Thymus (tissue), 11 donors: ENCODE results near the gene PLA2G4F. TPM values are rescaled to one million over a fixed set of nuclear protein-coding genes. Genes with fewer than 3 reads are reported as not detected.

Experiments used
- DNase-seq, 9 donors: peaks; one replicate each; pipeline ENCODE4 v3.0.0-alpha.2; 2013; ENCODE audit warnings: low spot score in 9 of 9, low read depth in 6 of 9, missing footprints in 1 of 9
- H3K27ac ChIP-seq, 2 donors: one replicate each; pipeline ENCODE4 v1.5.1; 2013; ENCODE audit warnings: control low read depth in 1 of 2, low read depth in 1 of 2, low read length in 1 of 2, mild to moderate bottlenecking in 1 of 2, moderate library complexity in 1 of 2
- H3K27me3 ChIP-seq, 2 donors: one replicate each; pipeline ENCODE4 v1.5.1; 2013; ENCODE audit warnings: low read length in 1 of 2; ENCODE audit not compliant: control insufficient read depth in 2 of 2, insufficient read depth in 1 of 2
- H3K36me3 ChIP-seq, 2 donors: one replicate each; pipeline ENCODE4 v1.5.1; 2013; ENCODE audit warnings: low read length in 1 of 2, mild to moderate bottlenecking in 1 of 2, moderate library complexity in 1 of 2; ENCODE audit not compliant: control insufficient read depth in 2 of 2, insufficient read depth in 2 of 2
- H3K4me1 ChIP-seq, 2 donors: one replicate each; pipeline ENCODE4 v1.5.1; 2013; ENCODE audit warnings: low read length in 2 of 2; ENCODE audit not compliant: control insufficient read depth in 2 of 2, insufficient read depth in 2 of 2
- H3K4me3 ChIP-seq, 2 donors: one replicate each; pipeline ENCODE4 v1.5.1; 2013; ENCODE audit warnings: low read length in 2 of 2, control low read depth in 1 of 2, mild to moderate bottlenecking in 1 of 2
- H3K9me3 ChIP-seq, 2 donors: one replicate each; pipeline ENCODE4 v1.5.1; 2013; ENCODE audit warnings: low read length in 1 of 2, mild to moderate bottlenecking in 1 of 2; ENCODE audit not compliant: control insufficient read depth in 2 of 2, insufficient read depth in 1 of 2
- WGBS: extraction: QIAGEN DNeasy Blood & Tissue Kit; methylation state at CpG from one replicate; pipeline ENCODE4 v1.1.7; 2013; 5-methylcytosine and 5-hydroxymethylcytosine counted together
- polyA plus RNA-seq: library from polyadenylated mRNA; stranded (reverse); fragments of 200-250 nt; gene quantifications from one replicate; pipeline ENCODE4 v1.2.3, GENCODE V29; 2013
- total RNA-seq: library from RNA; stranded (reverse); fragments of 120-200 nt; gene quantifications from one replicate; pipeline ENCODE4 v1.2.4, GENCODE V29; 2013
- donor health status: healthy.

The PLA2G4F gene
- total and polyA plus RNA-seq, 2 donors: 2.1 to 7.3 TPM

GRCh38 chr15:42119446-42119760, 37.0 kb downstream of the PLA2G4F start:
- no peaks in the 10 kb centered on the region for H3K36me3 ChIP-seq
- H3K27me3 ChIP-seq: no peaks in the 10 kb centered on the region
- no peak for DNase-seq
- peak overlapping the region in 1 of 2 donors; percentile 46 for H3K27ac ChIP-seq
- peaks cover 0 to 24% of the 10 kb centered on the region in 2 donors for H3K4me1 ChIP-seq
- H3K4me3 ChIP-seq: peak overlapping the region in 1 of 2 donors; percentile 24
- H3K9me3 ChIP-seq: peaks cover 0 to 3% of the 10 kb centered on the region in 2 donors
- 91% methylated on average over 5 of the region's 5 CpGs for WGBS

- WGBS: 65% methylated on average over 10 of the region's 10 CpGs
- H3K4me1 ChIP-seq: peaks cover 0 to 24% of the 10 kb centered on the region in 2 donors
- no peaks in the 10 kb centered on the region for H3K27me3 ChIP-seq
- DNase-seq: peak in 4 of 9 donors; percentile 13 to 61 (median 24)
- H3K27ac ChIP-seq: peak overlapping the region in 1 of 2 donors; percentile 46
- peak overlapping the region in 1 of 2 donors; percentile 24 for H3K4me3 ChIP-seq
- H3K9me3 ChIP-seq: peaks cover 0 to 3% of the 10 kb centered on the region in 2 donors
- no peaks in the 10 kb centered on the region for H3K36me3 ChIP-seq
These were observed 37.6 kb downstream of the PLA2G4F start for GRCh38 chr15:42118650-42119445.

- no peaks in the 10 kb centered on the region for H3K27me3 ChIP-seq
- no peak overlapping the region for H3K4me3 ChIP-seq
- peak overlapping the region in 1 of 2 donors; percentile 57 for H3K27ac ChIP-seq
- peaks cover 2 to 33% of the 10 kb centered on the region in 2 donors for H3K4me1 ChIP-seq
- WGBS: 25% methylated on average over 4 of the region's 4 CpGs
- DNase-seq: peak in 1 of 9 donors; percentile 11
- H3K36me3 ChIP-seq: no peaks in the 10 kb centered on the region
- peaks cover 0 to 2% of the 10 kb centered on the region in 2 donors for H3K9me3 ChIP-seq
These were observed 44.5 kb downstream of the PLA2G4F start for GRCh38 chr15:42111924-42112323.

- peak overlapping the region in 1 of 2 donors; percentile 64 for H3K27ac ChIP-seq
- no peaks in the 10 kb centered on the region for H3K36me3 ChIP-seq
- no peaks in the 10 kb centered on the region for H3K27me3 ChIP-seq
- no peak for DNase-seq
- 63% methylated on average over 3 of the region's 3 CpGs for WGBS
- H3K9me3 ChIP-seq: no peaks in the 10 kb centered on the region
- H3K4me1 ChIP-seq: peaks cover 2 to 46% of the 10 kb centered on the region in 2 donors
- no peak overlapping the region for H3K4me3 ChIP-seq
These were observed 46.1 kb downstream of the PLA2G4F start for GRCh38 chr15:42110367-42110766.

GRCh38 chr15:42108806-42109205, 47.6 kb downstream of the PLA2G4F start:
- no peak overlapping the region for H3K27ac ChIP-seq
- H3K36me3 ChIP-seq: no peaks in the 10 kb centered on the region
- H3K9me3 ChIP-seq: no peaks in the 10 kb centered on the region
- no peak for DNase-seq
- peaks cover 2 to 52% of the 10 kb centered on the region in 2 donors for H3K4me1 ChIP-seq
- WGBS: 45% methylated on average over 3 of the region's 3 CpGs
- H3K4me3 ChIP-seq: no peak overlapping the region
- H3K27me3 ChIP-seq: no peaks in the 10 kb centered on the region

GRCh38 chr15:42108189-42108588, 48.2 kb downstream of the PLA2G4F start:
- Histone ChIP-seq H3K36me3 (no peaks in the 10 kb centered on the region), H3K4me1 (peaks cover 2 to 54% of the 10 kb centered on the region in 2 donors), H3K27me3 (no peaks in the 10 kb centered on the region), H3K27ac (no peak overlapping the region), H3K4me3 (no peak overlapping the region), H3K9me3 (no peaks in the 10 kb centered on the region)
- DNase-seq: no peak

- no peaks in the 10 kb centered on the region for H3K27me3 ChIP-seq
- no peak for DNase-seq
- peaks cover 2 to 59% of the 10 kb centered on the region in 2 donors for H3K4me1 ChIP-seq
- no peaks in the 10 kb centered on the region for H3K9me3 ChIP-seq
- 40% methylated on average over 7 of the region's 7 CpGs for WGBS
- no peak overlapping the region for H3K4me3 ChIP-seq
- H3K27ac ChIP-seq: peak overlapping the region in 1 of 2 donors; percentile 71
- H3K36me3 ChIP-seq: no peaks in the 10 kb centered on the region
These were observed 49.0 kb downstream of the PLA2G4F start for GRCh38 chr15:42107473-42107872.

GRCh38 chr15:42106288-42106687, 50.1 kb downstream of the PLA2G4F start:
- H3K4me3 ChIP-seq: no peak overlapping the region
- no peaks in the 10 kb centered on the region for H3K9me3 ChIP-seq
- WGBS: 78% methylated on average over 5 of the region's 5 CpGs
- DNase-seq: no peak
- H3K36me3 ChIP-seq: no peaks in the 10 kb centered on the region
- H3K27me3 ChIP-seq: no peaks in the 10 kb centered on the region
- no peak overlapping the region for H3K27ac ChIP-seq
- peaks cover 2 to 49% of the 10 kb centered on the region in 2 donors for H3K4me1 ChIP-seq

GRCh38 chr15:42104095-42104891, 52.1 kb downstream of the PLA2G4F start:
- no peak overlapping the region for H3K27ac ChIP-seq
- no peak for DNase-seq
- no peaks in the 10 kb centered on the region for H3K9me3 ChIP-seq
- H3K4me3 ChIP-seq: no peak overlapping the region
- H3K36me3 ChIP-seq: no peaks in the 10 kb centered on the region
- H3K27me3 ChIP-seq: no peaks in the 10 kb centered on the region
- peaks cover 2 to 36% of the 10 kb centered on the region in 2 donors for H3K4me1 ChIP-seq
- 98% methylated on average over 11 of the region's 11 CpGs for WGBS
